Measurements from ENCODE around the gene ADAM19. TPM values are rescaled to one million over a fixed set of nuclear protein-coding genes. Genes with fewer than 3 reads are reported as not detected.

Gene ADAM19
- total RNA-seq, 2 donors from 2014 or later = 1.3 to 1.6 TPM

DNA sequence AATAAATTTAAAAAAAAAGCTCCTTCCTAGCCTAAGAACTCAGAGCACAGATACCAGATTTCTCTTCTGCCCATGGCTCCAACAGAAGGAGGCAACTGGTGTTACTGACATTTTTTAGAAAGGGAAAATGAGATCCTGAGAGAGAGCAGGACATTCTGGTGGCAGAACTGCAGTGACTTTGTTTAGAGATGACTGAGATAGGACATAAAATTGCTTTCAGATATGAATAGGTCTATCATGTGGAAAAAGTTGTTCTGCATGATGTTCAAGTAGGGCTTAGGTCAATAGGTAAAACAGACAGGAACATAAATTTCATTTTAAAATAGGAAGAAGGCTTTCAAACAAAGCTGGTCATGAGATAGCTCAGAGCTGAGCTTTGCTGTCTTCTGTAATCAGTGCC, 66.0 kb downstream of the ADAM19 start:
- no peaks in the 10 kb centered on the region for H3K27me3 ChIP-seq
- TF ChIP-seq POLR2A (IDR thresholded peaks at IDR 0.05) = no peak
- TF ChIP-seq, protein P1, sequence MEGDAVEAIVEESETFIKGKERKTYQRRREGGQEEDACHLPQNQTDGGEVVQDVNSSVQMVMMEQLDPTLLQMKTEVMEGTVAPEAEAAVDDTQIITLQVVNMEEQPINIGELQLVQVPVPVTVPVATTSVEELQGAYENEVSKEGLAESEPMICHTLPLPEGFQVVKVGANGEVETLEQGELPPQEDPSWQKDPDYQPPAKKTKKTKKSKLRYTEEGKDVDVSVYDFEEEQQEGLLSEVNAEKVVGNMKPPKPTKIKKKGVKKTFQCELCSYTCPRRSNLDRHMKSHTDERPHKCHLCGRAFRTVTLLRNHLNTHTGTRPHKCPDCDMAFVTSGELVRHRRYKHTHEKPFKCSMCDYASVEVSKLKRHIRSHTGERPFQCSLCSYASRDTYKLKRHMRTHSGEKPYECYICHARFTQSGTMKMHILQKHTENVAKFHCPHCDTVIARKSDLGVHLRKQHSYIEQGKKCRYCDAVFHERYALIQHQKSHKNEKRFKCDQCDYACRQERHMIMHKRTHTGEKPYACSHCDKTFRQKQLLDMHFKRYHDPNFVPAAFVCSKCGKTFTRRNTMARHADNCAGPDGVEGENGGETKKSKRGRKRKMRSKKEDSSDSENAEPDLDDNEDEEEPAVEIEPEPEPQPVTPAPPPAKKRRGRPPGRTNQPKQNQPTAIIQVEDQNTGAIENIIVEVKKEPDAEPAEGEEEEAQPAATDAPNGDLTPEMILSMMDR (IDR thresholded peaks at IDR 0.05) = no peak
- H3K36me3 ChIP-seq (replicated peaks in 1 of 2; ENCODE audit: insufficient read depth in 1 of 2, low read depth in 2 of 2) = no peaks in the 10 kb centered on the region
- DNase-seq (no peak), ATAC-seq (no peak)
- H3K4me1 ChIP-seq = peaks cover 10% of the 10 kb centered on the region
- H3K9me3 ChIP-seq = no peaks in the 10 kb centered on the region
- no peak overlapping the region for H3K27ac ChIP-seq
- intact Hi-C loops (cut with DNase I) = no loop called here
- H3K4me3 ChIP-seq = no peak overlapping the region

DNA sequence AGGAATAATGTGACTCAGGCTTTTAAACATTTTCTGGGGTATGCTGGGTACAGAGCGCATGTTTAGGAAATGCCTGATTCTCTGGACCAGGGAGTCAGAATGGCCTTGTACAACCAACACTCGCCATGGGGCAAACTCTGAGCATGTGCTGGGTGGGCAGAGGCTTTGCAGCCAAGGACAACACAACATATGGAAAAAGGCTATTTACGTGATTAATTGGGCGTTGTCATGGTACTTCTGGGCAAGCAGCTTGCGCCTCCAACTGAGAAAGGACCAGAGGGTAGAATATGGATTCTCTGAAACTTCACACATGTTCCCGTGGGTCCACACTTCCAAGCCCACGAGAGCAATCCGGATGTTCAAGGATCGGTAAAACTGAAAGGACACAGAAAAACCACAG, 66.5 kb downstream of the ADAM19 start:
- TF ChIP-seq, protein P1 (IDR thresholded peaks at IDR 0.05) = no peak
- TF ChIP-seq POLR2A (IDR thresholded peaks at IDR 0.05) = no peak
- Histone ChIP-seq H3K9me3 (no peaks in the 10 kb centered on the region), H3K4me1 (peaks cover 10% of the 10 kb centered on the region), H3K36me3 (replicated peaks in 1 of 2; ENCODE audit: insufficient read depth in 1 of 2, low read depth in 2 of 2) (no peaks in the 10 kb centered on the region), H3K4me3 (no peak overlapping the region), H3K27ac (no peak overlapping the region), H3K27me3 (no peaks in the 10 kb centered on the region)
- intact Hi-C loops (cut with DNase I) = no loop called here
- ATAC-seq (no peak), DNase-seq (no peak)
- WGBS, 2 donors = 91 to 93% methylated on average over 9 of the region's 9 CpGs

DNA sequence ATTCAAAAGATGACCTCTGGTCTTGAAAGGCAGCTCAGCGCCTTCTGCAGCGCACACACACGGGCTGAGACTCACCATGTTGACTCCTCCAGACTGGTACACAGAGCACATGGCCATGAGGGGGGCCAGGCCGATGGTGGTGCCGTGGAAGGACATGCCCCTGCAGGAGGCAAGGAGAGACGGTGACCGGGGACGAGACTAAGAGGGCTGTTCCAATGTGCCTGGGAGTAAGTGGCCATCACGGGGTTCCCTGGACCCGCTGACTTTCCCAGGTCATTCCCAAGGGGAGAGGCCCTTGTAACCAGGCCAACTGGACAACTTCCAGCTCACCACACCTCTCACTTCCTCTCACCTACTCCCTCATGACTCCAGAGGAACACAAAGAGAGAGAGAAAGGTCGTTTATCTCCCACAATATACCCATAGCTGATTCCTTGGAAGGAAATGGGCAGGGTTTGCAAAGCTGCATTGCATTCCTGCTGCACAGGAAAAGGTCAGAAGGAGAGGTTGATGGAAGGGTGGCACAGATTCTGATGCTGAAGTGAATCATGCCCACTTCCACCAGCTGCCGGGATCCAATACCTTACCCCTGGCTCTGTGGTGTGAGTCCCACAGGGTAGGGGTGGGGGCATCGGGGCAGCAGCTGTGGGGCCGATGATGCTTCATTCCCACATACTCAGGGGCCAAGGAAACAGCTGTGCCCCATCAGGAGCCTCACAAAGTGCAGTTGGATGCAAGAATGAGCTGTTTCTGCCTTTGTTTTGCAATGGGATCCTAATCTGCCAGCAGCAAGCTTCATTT, 68.4 kb downstream of the ADAM19 start:
- intact Hi-C loops (cut with DNase I) = no loop called here
- WGBS, 2 donors = 84 to 89% methylated on average over 14 of the region's 14 CpGs
- no peak for ATAC-seq
- no peaks in the 10 kb centered on the region for H3K27me3 ChIP-seq
- no peak overlapping the region for H3K27ac ChIP-seq
- no peaks in the 10 kb centered on the region for H3K4me1 ChIP-seq
- no peaks in the 10 kb centered on the region for H3K9me3 ChIP-seq
- no peak for DNase-seq
- H3K4me3 ChIP-seq = no peak overlapping the region
- TF ChIP-seq, protein P1 (IDR thresholded peaks at IDR 0.05) = no peak
- TF ChIP-seq POLR2A (IDR thresholded peaks at IDR 0.05) = no peak
- H3K36me3 ChIP-seq (replicated peaks in 1 of 2; ENCODE audit: insufficient read depth in 1 of 2, low read depth in 2 of 2) = no peaks in the 10 kb centered on the region

DNA sequence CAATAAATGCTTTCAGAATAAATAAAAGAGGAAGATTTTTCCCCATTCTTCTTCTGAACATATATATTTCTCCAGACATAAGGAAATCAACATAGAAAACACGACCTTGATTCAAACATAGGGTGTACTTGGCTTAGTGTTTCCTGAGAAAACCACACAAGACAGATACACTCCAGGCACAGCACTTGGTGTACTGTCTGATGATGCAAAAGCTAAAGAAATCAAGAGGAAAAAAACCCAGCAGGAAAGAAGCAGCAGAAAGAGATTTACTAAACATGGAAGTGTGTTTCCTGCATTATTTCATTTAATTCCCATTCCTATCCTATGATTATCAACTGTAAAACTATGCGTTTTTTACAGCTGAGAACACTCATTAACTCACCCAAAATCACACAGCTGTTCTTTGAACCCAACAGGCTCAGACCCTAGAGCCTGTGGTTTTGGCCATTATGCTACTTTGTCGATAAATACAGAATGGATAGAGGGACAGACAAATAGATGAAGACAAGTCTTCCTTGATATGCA, 69.4 kb downstream of the ADAM19 start:
- no peaks in the 10 kb centered on the region for H3K9me3 ChIP-seq
- ATAC-seq = no peak
- no peak overlapping the region for H3K4me3 ChIP-seq
- TF ChIP-seq, protein P1 (IDR thresholded peaks at IDR 0.05) = no peak
- TF ChIP-seq POLR2A (IDR thresholded peaks at IDR 0.05) = no peak
- intact Hi-C loops (cut with DNase I) = no loop called here
- H3K4me1 ChIP-seq = no peaks in the 10 kb centered on the region
- 62 to 74% methylated on average over 3 of the region's 3 CpGs for WGBS, 2 donors
- H3K27me3 ChIP-seq = no peaks in the 10 kb centered on the region
- H3K27ac ChIP-seq = no peak overlapping the region
- H3K36me3 ChIP-seq (replicated peaks in 1 of 2; ENCODE audit: insufficient read depth in 1 of 2, low read depth in 2 of 2) = no peaks in the 10 kb centered on the region
- DNase-seq = no peak

DNA sequence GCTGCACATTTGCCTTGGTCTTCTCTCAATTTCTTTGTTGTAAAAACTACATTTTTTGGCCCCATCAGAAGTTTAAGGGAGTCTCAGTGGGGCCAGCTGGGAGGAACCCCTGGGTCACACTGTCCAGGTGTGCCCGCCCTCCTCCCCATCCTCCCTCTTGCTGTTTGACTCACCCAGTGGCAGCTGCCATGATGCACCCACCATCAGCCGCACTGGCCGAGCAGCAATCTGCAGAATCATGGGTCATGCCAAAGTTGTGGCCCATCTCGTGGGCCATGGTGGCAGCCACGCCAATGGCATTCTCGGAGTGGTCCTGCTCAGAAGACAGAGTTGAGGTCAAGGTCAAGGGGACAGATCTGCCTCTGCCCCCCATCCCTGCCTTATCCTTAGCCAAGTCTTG, 70.1 kb downstream of the ADAM19 start:
- Histone ChIP-seq H3K9me3 (no peaks in the 10 kb centered on the region), H3K27ac (no peak overlapping the region), H3K4me1 (no peaks in the 10 kb centered on the region), H3K36me3 (replicated peaks in 1 of 2; ENCODE audit: insufficient read depth in 1 of 2, low read depth in 2 of 2) (no peaks in the 10 kb centered on the region), H3K27me3 (no peaks in the 10 kb centered on the region), H3K4me3 (no peak overlapping the region)
- ATAC-seq (no peak), DNase-seq (no peak)
- TF ChIP-seq, protein P1 (IDR thresholded peaks at IDR 0.05) = no peak
- TF ChIP-seq POLR2A (IDR thresholded peaks at IDR 0.05) = no peak
- intact Hi-C loops (cut with DNase I) = no loop called here
- WGBS, 2 donors = 85 to 100% methylated on average over 1 to 6 of the region's 6 CpGs

Data from body of pancreas (tissue), 4 donors.